Lung (tissue), 12 donors: Measurements from ENCODE around the gene EBF3. TPM values are rescaled to one million over a fixed set of nuclear protein-coding genes. Genes with fewer than 3 reads are reported as not detected.

Source experiments
- ATAC-seq: fragments of 200-7000 bp; cut with Tn5 transposase; one replicate; pipeline ENCODE4 v1.9.1; 2020; ENCODE audit warnings: moderate number of reproducible peaks; ENCODE audit not compliant: insufficient read depth, low FRiP score
- DNase-seq, 3 donors: peaks; one replicate each; pipeline ENCODE4 v3.0.0-alpha.2; 2013 to 2017
- H3K27ac ChIP-seq, 2 donors: one replicate each; pipeline ENCODE4 v1.5.1; 2013; ENCODE audit warnings: mild to moderate bottlenecking in 2 of 2, moderate library complexity in 2 of 2, control low read depth in 1 of 2, inconsistent platforms in 1 of 2, low read depth in 1 of 2, low read length in 1 of 2
- H3K27me3 ChIP-seq, 3 donors: one replicate each; pipeline ENCODE4 v1.5.1; 2013; ENCODE audit warnings: low read length in 2 of 3; ENCODE audit not compliant: control insufficient read depth in 3 of 3, insufficient read depth in 3 of 3
- H3K36me3 ChIP-seq, 4 donors: one replicate each; pipeline ENCODE4 v1.5.1; 2013; ENCODE audit warnings: low read length in 4 of 4, mild to moderate bottlenecking in 1 of 4, moderate library complexity in 1 of 4; ENCODE audit not compliant: control insufficient read depth in 4 of 4, insufficient read depth in 4 of 4
- H3K4me1 ChIP-seq, 5 donors: one replicate each; pipeline ENCODE4 v1.5.1; 2013; ENCODE audit warnings: low read length in 5 of 5, mild to moderate bottlenecking in 2 of 5, moderate library complexity in 1 of 5; ENCODE audit not compliant: control insufficient read depth in 5 of 5, insufficient read depth in 5 of 5
- H3K4me3 ChIP-seq: one replicate; pipeline ENCODE4 v1.5.1; 2013; ENCODE audit warnings: mild to moderate bottlenecking, control low read depth, moderate library complexity
- H3K9ac ChIP-seq, 2 donors: one replicate each; pipeline ENCODE4 v1.5.1; 2013; ENCODE audit warnings: low read length in 2 of 2, control low read depth in 1 of 2; ENCODE audit not compliant: insufficient read depth in 1 of 2
- H3K9me3 ChIP-seq, 4 donors: one replicate each; pipeline ENCODE4 v1.5.1; 2013; ENCODE audit warnings: low read length in 3 of 4, mild to moderate bottlenecking in 1 of 4, moderate library complexity in 1 of 4; ENCODE audit not compliant: control insufficient read depth in 4 of 4, insufficient read depth in 3 of 4
- CTCF ChIP-seq: IDR thresholded peaks from 2 replicates; pipeline ENCODE4 v1.5.1; 2012; ENCODE audit warnings: mild to moderate bottlenecking; ENCODE audit errors: control extremely low read depth, extremely low read depth
- WGBS, 2 donors: extraction: QIAGEN DNeasy Blood & Tissue Kit; methylation state at CpG; one replicate each; pipeline ENCODE4 v1.1.7; 2013; 5-methylcytosine and 5-hydroxymethylcytosine counted together
- polyA plus RNA-seq, 2 donors: library from polyadenylated mRNA; stranded (reverse); fragments of 200-250 nt; gene quantifications; one replicate each; pipeline ENCODE4 v1.2.1, GENCODE V29; 2013
- total RNA-seq, 2 donors: library from RNA; depleted of rRNA in 1 of 2; stranded (reverse); fragments of >200 nt in 1 of 2; gene quantifications; one replicate each; pipeline ENCODE4 v1.2.1, GENCODE V29; 2014 to 2021
- donor health status: control.
- donor health status: control.
- donor health status: Bipolar disorder and iron deficiency.
- donor health status: healthy.
- donor health status: DM: yes; HTN: yes; CAD: no.

The EBF3 gene
- total and polyA plus RNA-seq, 4 donors, result 0.06 to 1.1 (median 0.08) TPM; not detected in 1

GRCh38 chr10:129910861-129911260 is 53.2 kb downstream of the EBF3 start:
- no peak for TF ChIP-seq CTCF
- Histone ChIP-seq H3K4me1 (peaks cover 0 to 5% (median 0%) of the 10 kb centered on the region in 5 donors), H3K4me3 (no peak overlapping the region), H3K27me3 (peaks cover 0 to 2% (median 0%) of the 10 kb centered on the region in 3 donors), H3K9me3 (no peaks in the 10 kb centered on the region), H3K36me3 (no peaks in the 10 kb centered on the region), H3K9ac (no peak overlapping the region), H3K27ac (no peak overlapping the region)
- ATAC-seq (no peak), DNase-seq (no peak)
- WGBS, 2 donors, result 92 to 94% methylated on average over 10 of the region's 10 CpGs

GRCh38 chr10:129909531-129910256 is 54.4 kb downstream of the EBF3 start:
- Histone ChIP-seq H3K9me3 (peaks cover 0 to 2% (median 0%) of the 10 kb centered on the region in 4 donors), H3K36me3 (no peaks in the 10 kb centered on the region), H3K27ac (no peak overlapping the region), H3K27me3 (peaks cover 0 to 8% (median 5%) of the 10 kb centered on the region in 3 donors), H3K9ac (no peak overlapping the region), H3K4me1 (peaks cover 0 to 5% (median 0%) of the 10 kb centered on the region in 5 donors), H3K4me3 (no peak overlapping the region)
- no peak for DNase-seq
- WGBS, 2 donors, result 89 to 93% methylated on average over 28 of the region's 28 CpGs
- no peak for ATAC-seq
- TF ChIP-seq CTCF, result no peak

- Histone ChIP-seq H3K9me3 (peaks cover 0 to 2% (median 0%) of the 10 kb centered on the region in 4 donors), H3K4me3 (no peak overlapping the region), H3K4me1 (peaks cover 0 to 5% (median 0%) of the 10 kb centered on the region in 5 donors), H3K9ac (no peak overlapping the region), H3K27ac (no peak overlapping the region), H3K36me3 (no peaks in the 10 kb centered on the region), H3K27me3 (peaks cover 0 to 12% (median 11%) of the 10 kb centered on the region in 3 donors)
- 69 to 79% methylated on average over 3 of the region's 3 CpGs for WGBS, 2 donors
- TF ChIP-seq CTCF, result no peak
- ATAC-seq (no peak), DNase-seq (no peak)
Measured at GRCh38 chr10:129909080-129909479, 55.0 kb downstream of the EBF3 start.

- TF ChIP-seq CTCF, result no peak
- ATAC-seq (no peak), DNase-seq (no peak)
- Histone ChIP-seq H3K9ac (no peak overlapping the region), H3K27me3 (peaks cover 0 to 17% (median 14%) of the 10 kb centered on the region in 3 donors), H3K4me3 (no peak overlapping the region), H3K27ac (no peak overlapping the region), H3K9me3 (peaks cover 0 to 2% (median 0%) of the 10 kb centered on the region in 4 donors), H3K4me1 (peaks cover 0 to 5% (median 0%) of the 10 kb centered on the region in 5 donors), H3K36me3 (no peaks in the 10 kb centered on the region)
- WGBS, 2 donors, result 92 to 96% methylated on average over 15 of the region's 15 CpGs
Measured at GRCh38 chr10:129908406-129908805, 55.7 kb downstream of the EBF3 start.
